A549 (cell line): Measurements from ENCODE around the gene FBXO10.

Experiments used
- BHLHE40 ChIP-seq: IDR thresholded peaks from 2 replicates; pipeline ENCODE4 v1.6.1; 2012; ENCODE audit warnings: low read depth, low read length, inconsistent platforms
- CBX8 ChIP-seq: fragments of 200-600 bp; sonication (generic); IDR thresholded peaks from 2 replicates; pipeline ENCODE4 v1.6.1; 2016
- CHD2 ChIP-seq: fragments of 150-350 bp; IDR thresholded peaks from 2 replicates; pipeline ENCODE4 v1.6.1; 2014; ENCODE audit warnings: low read length; ENCODE audit not compliant: partially characterized antibody
- CTCF ChIP-seq: fragments of >200 bp; sonication (Bioruptor Twin); formaldehyde crosslinking; IDR thresholded peaks from 3 replicates; pipeline ENCODE4 v1.5.1; 2016
- HEYL ChIP-seq: fragments of 250-450 bp; sonication (Bioruptor Pico); IDR thresholded peaks from 2 replicates; pipeline ENCODE4 v1.8.0; 2021; ENCODE audit warnings: mild to moderate bottlenecking, moderate library complexity
- JUNB ChIP-seq: fragments of >200 bp; sonication (Bioruptor Twin); formaldehyde crosslinking; IDR thresholded peaks from 2 replicates; pipeline ENCODE4 v1.6.1; 2016
- MAX ChIP-seq: IDR thresholded peaks from 2 replicates; pipeline ENCODE4 v1.6.1; 2012
- NFE2L2 ChIP-seq: fragments of 150-350 bp; conservative IDR thresholded peaks from 2 replicates; pipeline ENCODE4 v1.6.1; 2014; ENCODE audit warnings: low read length
- NR3C1 ChIP-seq: fragments of >200 bp; sonication (Bioruptor Twin); formaldehyde crosslinking; IDR thresholded peaks from 3 replicates; pipeline ENCODE4 v1.6.1; 2017
- SMC3 ChIP-seq: fragments of >200 bp; sonication (Bioruptor Twin); formaldehyde crosslinking; IDR thresholded peaks from 3 replicates; pipeline ENCODE4 v1.6.1; 2018; ENCODE audit warnings: inconsistent platforms
- TFCP2L1 ChIP-seq: fragments of 250-450 bp; sonication (Bioruptor Pico); IDR thresholded peaks from 2 replicates; pipeline ENCODE4 v1.5.0; 2021; ENCODE audit warnings: mild to moderate bottlenecking
- USF2 ChIP-seq: fragments of 450-650 bp; IDR thresholded peaks from 2 replicates; pipeline ENCODE4 v1.6.1; 2014; ENCODE audit warnings: antibody characterized with exemption

- TF ChIP-seq CHD2 (no peak), SMC3 (no peak), MAX (no peak), CBX8 (no peak), TFCP2L1 (CRISPR knock-in tag) (no peak), BHLHE40 (no peak), CTCF (no peak), USF2 (no peak), HEYL (CRISPR knock-in tag) (no peak), JUNB (no peak), NFE2L2 (no peak), NR3C1 (no peak)
Measured at GRCh38 chr9:37611961-37612360, 35.8 kb upstream of the FBXO10 start.
